SK-N-MC (cell line): ENCODE data around the gene F10.

ENCODE experiments used
- EZH2 ChIP-seq: fragments of 200-600 bp; sonication (generic); IDR thresholded peaks from one replicate; pipeline ENCODE4 v1.6.1; 2017; ENCODE audit warnings: antibody characterized with exemption
- POLR2AphosphoS5 ChIP-seq: IDR thresholded peaks from 2 replicates; pipeline ENCODE4 v1.6.1; 2012; ENCODE audit warnings: mild to moderate bottlenecking, low read depth, low read length, borderline replicate concordance

DNA sequence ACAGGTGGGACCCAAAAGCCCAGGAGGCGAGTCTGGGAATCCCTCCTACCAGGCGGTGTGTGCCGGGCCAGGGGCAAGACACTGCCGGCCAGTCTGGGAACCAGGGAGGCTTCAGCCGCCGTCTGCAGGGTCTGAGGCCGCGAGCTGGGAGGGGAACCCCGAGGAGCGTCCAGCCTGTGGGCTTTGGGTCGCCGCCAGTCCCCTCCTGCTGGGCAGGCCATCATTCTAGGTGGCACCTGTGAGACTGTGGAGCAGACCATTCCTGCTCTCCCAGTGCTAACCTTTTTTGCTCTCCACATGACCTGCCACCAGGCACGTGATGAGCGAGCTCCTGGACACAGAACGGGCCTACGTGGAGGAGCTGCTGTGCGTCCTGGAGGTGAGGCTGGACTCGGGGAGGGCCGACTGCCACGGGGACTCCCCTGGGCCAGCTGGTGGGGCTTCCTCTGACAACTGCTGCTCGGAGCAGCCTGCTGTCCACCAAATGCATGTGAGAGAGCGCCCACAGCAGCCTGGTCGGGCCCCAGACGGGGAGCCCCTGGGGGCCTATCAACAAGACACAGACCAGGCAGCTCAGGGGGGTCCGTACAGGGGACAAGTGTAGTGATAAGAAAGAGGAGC lies 41.6 kb upstream of the F10 start:
- TF ChIP-seq EZH2 (no peak), POLR2AphosphoS5 (no peak)
